GM03348 (cell line): ENCODE data around the gene PRKD1.
A peak's percentile ranks its signal among the peaks of the same experiment; 100 is the strongest.
"Not testable (repeated sequence)": the region's sequence is repeated elsewhere in the genome, so short reads cannot be mapped to it uniquely, and the experiment has no call there.

Source experiments
- DNase-seq: peaks from one replicate; pipeline ENCODE4 v3.0.0; 2012; ENCODE audit warnings: low spot score

PRKD1 gene

DNA sequence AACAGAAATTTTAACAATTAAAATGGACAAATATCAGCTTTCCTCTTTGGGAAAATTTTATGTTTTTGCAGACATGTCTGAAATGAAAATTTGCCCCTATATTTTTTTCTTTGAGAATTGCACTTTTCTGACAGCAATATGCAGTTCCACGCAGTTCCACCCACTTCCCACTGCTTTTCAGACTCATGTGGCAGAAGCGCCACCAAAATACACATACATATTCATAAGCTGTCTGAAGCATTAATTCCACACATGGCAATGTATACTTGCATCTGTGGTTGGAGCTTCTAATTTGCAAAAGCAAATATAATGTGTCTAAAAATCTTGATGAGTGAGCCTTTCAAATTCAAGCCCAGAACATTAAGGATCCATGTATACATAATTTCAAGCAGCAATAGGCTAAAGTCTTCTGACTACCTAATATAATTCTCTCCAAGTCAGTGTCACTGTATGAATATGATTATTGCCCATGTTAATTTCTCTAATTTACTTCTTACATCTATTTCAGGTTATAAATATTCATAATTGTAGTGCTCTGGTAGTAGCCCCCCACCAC is 129.5 kb downstream of the PRKD1 start:
- DNase-seq: no peak

DNA sequence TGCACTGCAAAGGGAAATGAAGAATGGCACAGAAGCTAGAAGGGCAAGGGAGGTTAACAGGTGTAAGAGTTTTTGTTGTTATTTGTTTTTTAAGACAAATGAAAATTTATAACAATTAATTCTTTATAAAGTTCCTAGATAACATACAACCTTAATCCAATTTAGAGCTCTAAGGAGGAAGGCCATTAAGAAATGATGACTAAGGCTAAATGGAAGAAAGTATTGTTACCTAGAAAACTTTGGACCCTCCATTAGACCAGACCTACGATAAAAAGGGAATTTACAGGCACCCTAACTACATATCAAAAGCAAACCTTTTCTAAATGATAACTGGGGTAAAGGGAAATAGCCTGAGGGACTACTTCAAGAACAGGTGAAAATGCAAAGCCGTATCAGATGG is 130.8 kb downstream of the PRKD1 start:
- DNase-seq: no peak

DNA sequence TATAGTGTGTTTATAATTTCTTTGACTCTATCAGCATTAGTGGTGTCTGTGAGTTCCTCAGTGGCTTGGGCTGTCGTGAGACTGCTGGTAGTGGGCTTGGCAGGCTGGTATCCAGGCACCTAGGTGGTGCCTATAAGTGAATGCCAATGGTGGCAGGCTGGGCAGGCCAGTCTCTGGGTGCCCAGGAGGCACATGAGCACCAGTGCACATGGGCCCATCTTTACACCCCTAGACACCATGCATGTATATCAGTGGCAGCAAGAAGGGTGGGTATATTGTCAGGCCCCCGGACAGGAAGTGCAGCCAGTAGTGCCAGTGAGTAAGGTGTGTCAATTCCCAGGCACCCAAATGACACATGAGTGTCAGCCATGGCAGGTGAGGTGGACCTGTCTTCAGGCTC is 138.2 kb downstream of the PRKD1 start:
- DNase-seq: no peak

DNA sequence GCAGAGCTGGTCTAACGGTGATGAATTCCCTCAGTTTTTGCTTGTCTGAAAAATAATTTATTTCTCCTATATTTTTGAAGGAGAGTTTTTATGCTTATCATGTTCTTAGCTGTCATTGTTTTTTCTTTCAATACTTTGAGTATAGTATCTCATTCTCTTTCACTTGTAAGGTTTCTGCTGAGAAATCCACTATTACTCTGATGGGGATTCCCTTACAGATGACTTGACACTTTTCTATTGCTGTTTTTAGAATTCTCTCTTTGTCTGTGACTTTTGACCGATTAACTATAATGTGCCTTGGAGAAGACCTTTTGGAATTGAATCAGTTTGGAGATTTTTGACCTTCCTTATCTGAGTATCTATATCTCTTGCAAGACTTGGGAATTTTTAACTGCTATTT is 139.6 kb downstream of the PRKD1 start:
- DNase-seq: no peak

DNA sequence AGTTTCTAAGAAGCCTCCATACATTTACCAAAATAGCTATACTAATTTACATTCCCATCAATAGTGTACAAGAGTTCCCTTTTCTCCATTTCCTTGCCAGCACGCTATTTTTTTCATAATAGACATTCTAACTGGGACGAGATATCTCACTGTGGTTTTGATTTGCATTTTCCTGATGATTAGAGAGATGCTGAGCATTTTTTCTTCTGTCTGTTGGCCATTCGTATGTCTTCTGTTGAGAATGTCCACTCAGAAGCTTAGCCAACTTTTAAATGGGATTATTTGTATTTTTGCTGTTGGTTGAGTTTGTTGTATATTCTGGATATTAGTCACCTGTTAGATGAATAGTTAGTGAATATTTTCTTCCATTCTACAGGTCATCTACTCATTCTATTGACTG is 144.1 kb downstream of the PRKD1 start:
- no peak for DNase-seq

DNA sequence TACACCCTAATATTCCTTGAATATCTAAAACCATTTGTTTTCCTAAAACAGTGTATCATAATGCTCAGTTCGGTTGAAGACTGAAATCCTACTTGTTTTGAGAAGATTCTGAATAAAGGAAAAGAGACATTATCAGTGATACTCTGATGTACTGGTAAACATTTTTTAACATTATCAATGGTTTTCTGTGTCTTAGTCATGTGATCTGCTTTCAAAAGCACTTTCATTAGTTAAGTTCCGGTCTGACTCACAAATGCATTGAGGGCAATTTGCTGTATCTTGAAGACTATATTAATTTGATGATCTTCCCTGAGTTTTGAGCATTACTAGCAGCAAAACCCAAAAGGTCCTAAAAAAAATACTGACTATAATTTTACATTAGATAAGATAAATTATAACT is 145.6 kb downstream of the PRKD1 start:
- no peak for DNase-seq

DNA sequence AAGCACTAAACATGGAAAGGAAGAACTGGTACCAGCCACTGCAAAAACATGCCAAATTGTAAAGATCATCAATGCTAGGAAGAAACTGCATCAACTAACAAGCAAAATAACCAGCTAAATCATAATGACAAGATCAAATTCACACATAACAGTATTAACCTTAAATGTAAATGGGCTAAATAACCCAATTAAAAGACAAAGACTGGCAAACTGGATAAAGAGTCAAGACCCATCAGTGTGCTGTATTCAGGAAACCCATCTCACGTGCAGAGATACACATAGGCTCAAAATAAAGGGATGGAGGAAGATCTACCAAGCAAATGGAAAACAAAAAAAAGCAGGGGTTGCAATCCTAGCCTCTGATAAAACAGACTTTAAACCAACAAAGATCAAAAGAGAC is 150.5 kb downstream of the PRKD1 start:
- not testable (repeated sequence) for DNase-seq

DNA sequence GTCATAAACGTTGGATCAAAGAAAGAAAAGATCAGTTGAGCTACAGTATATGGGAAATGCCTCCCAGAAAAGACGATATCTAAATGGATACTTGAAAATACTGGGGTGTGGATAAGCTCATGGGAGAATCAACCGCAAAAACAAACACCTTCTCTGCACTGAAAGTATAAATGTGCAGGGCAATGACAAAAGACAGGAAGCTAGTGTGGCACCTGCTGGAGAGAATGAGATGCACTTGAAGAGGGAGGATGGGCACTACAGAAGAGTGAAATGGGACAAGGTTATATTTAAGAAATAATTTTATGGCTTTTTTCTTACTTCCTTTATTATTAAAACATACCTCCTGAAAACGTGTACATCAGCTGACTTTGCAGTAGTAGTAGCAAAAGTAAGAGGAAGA is 153.7 kb downstream of the PRKD1 start:
- no peak for DNase-seq

DNA sequence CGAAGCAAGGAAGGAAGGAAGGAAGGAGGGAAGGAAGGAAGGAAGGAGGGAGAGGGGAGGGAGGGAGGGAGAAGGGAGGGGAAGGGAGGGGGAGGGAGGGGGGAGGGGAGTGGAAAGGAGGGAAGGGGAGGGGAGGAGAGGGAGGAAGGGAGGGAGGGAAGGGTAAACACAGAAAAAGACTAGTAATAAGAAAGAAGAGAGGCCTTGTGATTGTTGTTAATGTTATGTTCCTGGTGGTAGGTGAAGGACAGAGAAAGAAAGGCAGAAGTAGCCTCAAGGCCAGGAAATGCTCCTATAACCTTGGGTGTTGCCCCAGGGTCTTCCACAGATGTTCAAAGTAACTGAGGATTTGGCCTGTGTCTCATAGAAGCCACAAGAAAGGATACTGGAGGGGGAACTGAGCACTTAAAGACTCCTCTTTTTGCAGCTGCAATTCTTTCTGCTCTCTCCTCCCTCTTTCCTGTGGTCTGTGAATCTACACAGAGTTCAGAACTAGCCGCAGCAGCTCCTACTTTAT is 164.2 kb downstream of the PRKD1 start:
- DNase-seq: no peak

DNA sequence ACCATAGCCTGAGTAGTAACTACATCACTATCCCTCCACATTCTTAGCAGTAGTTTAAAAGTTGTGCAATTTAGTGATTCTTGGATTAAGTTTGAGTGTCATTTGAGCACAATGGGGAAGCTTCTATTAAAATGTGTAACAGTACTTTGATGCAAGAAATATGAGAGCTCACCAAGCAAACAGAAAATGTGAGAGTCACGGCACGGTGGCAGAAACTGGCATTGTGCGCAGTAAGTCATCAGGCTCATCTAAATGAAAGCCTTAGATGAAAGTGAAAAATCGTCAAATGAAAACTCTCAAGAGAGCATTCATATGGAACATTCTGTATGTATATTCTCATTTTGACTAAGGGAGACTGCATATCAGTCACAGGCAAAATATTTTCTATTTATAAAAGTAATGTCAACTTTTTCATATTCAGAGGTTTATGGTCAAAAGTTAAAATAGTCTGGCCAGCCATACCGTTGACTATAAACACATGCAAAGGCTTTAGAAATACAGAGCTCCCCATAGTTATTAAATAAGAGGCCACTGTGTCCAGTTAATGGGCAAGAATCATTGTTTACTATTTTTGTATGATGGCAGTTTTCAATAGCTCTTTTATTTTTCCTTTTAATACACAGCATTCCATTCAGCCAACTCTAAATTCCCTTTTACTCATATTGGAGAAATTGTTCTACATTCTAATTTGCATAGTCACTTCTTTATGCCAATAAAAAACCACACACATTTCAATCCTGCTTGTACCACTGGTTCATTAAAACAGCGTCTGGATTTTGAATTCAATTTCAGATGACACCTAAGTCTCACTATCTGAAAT is 167.9 kb downstream of the PRKD1 start:
- DNase-seq: no peak

DNA sequence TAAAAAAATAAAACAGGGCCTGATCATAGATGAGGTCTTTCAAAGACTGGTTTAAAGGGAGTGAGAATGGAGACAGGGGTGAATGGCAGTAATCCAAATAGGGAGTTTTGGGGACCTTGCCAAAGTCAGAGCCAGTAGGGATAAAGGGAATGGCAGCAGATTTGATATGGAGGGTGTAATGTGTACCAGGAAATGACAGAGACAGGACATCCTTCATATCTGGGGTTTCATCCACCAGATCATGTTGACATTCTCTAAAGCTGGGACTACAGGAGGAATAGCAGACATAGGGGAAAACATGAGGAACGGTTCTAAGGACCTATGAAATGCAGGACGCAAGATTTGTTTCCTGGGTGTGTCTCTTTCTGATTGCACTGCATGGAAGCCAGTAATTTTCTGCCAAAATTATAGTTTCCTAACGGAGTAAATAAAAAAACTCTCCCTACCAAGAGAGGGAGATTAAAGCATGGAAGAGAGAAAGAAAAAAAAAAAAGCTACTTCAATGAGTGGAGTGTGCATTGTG is 169.9 kb downstream of the PRKD1 start:
- no peak for DNase-seq

DNA sequence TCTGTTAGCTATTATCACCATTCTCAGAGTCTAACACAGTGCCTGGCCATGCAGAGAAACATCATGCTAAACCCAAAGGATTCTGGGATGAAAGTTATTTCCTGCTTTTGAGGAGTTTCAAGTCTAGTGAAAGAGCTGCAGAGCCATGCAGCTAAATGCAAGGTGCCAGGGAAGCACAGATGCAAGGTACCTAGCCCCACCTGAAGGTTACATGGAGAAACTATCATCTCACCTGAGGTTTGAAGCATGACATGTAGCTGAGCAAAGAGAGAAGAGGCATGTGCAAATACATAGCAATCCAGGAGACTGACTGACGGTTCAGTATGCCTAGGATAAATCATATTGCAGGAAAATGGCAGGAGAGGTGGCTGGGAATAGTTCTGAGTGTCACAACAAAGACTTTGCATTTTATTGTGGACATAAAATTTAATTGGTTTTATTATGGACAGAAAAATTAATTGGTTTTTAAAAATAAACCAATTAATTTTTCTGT is 170.4 kb downstream of the PRKD1 start:
- DNase-seq: no peak

DNA sequence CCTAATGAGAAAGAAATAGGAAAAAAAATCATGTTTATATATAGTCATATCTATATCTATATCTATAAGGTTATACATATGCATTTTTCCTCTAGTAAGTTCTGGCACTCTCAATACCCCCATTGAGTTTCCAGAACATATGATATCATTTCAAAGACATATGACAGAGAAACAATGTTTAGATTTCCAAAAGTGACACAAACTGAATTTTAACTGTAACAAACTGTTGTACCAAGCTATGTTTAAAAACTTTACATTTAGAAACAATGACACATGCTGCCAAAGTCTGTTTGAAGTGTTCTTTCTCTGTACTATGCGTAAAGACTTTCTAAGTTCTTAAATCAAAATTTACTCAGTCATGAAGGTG is 171.6 kb downstream of the PRKD1 start:
- DNase-seq: no peak

DNA sequence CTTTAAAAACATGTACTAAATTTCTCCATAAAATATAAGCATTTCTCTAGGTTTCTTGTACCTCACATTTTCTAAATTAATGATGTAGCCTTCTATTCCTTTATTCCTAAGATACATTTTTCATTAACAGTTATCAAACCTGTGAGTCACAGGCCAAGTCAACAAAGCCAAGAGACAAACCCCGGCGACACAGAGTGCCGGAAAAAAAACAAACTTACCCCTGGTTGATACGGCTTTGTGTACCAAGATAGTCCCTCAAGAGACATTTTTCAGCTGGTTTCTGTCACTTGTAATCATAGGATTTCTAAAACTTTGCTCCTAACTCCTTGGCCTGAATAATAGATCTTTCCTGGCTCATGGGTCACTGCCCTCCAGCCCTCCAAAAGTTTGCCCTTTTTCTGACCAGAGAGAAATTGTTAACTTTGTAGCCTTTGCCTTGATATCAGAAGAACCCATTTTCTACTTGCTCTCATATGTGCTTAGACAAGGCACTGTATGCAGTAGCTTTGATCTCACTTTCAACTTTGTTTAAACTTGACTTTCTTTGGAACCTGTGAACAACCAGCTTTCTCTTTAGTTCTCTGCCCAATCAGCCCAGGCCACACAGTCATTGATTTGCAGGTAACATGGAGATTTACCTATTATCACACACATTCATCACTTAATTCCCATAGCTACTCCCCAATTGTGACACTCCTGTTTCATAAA is 172.2 kb downstream of the PRKD1 start:
- no peak for DNase-seq

DNA sequence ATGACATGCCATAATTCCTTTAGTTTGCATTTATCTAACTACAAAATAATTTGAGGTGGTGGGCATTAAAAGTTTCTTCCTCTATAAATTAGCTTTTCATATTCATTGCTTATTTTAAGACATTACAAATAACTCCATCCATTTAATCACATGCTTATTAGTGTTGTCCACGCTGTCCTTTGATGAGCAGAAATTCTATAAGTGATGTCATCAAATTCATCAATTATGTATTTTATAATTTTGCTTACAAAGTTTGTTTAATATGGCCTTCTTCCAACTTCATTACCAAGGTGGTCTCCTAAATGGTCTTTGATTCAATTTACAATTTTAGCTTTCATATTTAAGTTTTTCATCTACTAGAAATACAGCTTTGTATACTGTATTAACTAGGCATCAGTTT is 173.5 kb downstream of the PRKD1 start:
- DNase-seq: no peak

DNA sequence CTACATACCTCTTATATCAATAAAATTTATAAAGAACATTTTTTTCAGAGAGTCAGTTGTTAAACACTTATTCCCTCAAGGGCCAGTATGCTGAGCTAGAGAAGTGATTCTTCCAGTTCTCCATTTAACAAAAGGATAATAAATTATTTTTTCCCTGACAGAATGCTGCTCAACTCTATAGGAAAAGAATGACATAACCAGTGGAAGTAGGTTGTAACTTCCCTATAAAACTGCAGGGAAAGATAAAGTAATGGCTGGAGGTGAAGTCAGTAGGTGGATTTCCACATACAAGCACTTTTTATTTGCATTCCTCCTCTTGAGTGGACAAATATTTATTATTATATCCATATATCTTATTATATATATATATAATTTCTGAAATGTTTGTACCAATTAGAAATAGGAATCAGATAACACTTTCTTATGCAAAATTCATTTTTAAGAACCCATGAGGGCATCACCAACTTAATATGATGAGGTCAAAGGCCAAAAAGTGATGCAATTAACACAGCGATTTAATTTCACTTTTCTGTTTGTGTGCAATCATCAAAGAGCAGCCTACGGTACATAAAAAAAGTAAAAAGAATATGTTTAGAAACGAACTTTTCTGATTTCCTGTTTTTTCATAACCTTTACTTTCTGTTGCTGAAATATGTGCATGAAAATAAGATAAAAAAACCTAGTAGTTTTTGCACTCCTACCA is 175.3 kb downstream of the PRKD1 start:
- no peak for DNase-seq

DNA sequence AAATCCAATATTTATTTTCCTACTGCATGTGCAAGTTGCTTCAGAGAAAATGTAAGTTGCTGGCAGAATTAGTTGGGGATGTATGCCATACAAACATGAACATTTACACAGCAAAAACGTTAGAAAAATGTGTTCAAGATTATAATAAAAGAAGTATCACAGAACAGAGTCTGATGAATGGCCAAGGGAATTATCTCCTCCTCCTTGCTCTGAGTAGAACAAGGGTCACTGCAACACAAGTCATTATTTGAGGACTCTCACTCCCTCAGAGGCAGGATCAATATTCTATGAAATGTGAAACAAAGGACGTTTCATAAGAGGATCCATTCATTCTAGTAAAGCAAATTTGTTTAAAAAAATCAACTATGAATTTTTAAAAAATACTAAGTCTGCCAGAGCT is 177.8 kb downstream of the PRKD1 start:
- DNase-seq: no peak

DNA sequence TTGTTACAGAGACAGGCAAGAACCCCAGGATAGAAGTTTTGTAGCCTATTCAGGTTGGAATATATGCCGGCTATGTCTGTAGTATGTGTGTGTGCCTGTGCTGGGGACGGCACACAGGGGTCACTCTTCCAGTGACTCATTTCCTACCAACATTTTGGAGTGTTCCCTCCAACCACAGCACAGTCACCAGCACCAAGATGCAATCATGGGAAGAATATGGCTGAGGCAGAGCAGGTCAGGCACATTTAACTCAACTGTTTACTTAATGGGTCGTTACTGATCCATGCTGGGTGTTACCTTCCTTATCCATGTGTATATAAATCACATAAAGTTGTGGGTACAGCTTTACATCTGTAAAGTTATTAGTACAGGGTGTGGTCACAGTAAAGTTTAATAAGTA is 178.3 kb downstream of the PRKD1 start:
- peak; percentile 37 for DNase-seq

DNA sequence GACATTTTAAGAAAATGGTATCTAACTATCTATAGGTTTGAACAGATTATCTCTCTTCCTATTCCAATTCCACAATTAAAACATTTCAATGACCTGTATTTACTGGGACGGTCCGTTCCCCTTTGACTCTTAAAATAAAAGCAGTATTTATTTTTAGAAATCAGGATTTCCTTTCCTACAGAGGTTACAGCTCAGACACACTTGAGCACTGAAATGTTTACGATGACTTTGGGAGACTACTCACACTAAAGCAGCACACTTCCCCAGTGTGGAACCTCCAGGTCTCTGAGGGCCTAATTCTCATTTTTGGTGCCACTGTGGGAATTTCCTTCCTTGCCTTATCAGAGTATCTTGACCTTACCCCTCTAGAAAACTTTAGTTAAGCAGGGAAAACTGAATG is 181.8 kb downstream of the PRKD1 start:
- no peak for DNase-seq

DNA sequence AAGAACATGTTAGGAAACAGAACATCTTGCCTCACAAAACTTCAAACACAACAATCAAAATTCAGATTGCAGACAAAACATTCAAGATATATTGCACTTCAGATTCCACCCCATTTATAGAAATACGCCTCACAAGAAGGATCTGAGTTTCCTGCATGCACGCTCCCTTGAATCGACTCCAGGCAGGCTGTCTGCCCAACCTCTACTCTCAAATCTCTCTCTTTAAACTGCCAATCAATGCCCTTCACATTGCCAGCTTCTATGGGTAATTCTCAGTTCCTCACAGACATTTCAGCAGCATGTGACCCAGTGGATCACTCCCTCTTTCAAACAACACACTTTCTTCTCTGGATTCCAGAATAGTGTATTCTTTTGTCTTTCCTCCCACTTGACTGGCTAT is 184.1 kb downstream of the PRKD1 start:
- no peak for DNase-seq

DNA sequence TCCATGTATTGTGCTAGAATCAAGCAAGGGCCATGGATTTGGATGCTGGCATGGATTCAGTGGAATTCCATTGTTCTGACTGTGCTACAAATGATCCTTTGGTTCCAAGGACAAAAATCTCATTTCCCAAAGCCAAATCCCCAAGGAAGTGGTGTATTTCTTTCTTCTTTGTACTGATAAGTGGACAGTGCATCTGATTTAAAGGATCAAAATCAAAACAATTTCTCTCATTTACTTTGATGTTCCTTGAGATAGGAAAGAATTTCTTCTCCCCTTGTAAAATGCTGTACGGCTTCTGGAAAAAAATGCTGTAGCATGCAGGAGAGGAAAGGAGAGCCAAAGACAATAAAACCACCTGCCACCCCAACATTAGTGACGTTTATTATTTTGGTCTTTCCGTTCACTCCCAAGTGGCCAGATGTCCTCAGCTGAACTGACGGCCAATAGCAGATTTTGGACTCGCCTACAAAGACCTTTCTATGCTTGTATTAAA is 185.7 kb downstream of the PRKD1 start:
- DNase-seq: peak; percentile 44

DNA sequence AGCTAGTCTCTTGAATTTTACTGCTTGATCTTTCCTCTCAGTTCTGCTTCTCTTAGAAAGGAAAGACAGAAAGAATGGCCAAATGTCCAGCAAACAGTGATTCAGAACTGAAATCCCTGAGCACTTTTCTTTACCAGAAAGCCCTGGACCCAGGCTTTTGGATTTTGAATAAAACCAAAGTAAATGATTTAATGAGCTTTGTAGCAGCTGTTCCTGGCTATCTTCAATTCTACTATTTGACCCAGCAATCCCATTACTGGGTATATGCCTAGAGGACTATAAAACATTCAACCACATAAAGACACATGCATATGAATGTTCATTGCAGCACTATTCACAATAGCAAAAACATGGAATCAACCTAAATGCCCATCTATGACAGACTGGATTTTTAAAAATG is 187.2 kb downstream of the PRKD1 start:
- DNase-seq: no peak
